ENCODE measurements around the gene DTNB. TPM values are rescaled to one million over a fixed set of nuclear protein-coding genes. Genes with fewer than 3 reads are reported as not detected.

The DTNB gene
- total and polyA plus RNA-seq, 10 of the 15 experiments (the other 5 are each of a cell fraction or from before 2014, with no cell fraction given): 4.5 to 30.6 (median 11.9) TPM

DNA sequence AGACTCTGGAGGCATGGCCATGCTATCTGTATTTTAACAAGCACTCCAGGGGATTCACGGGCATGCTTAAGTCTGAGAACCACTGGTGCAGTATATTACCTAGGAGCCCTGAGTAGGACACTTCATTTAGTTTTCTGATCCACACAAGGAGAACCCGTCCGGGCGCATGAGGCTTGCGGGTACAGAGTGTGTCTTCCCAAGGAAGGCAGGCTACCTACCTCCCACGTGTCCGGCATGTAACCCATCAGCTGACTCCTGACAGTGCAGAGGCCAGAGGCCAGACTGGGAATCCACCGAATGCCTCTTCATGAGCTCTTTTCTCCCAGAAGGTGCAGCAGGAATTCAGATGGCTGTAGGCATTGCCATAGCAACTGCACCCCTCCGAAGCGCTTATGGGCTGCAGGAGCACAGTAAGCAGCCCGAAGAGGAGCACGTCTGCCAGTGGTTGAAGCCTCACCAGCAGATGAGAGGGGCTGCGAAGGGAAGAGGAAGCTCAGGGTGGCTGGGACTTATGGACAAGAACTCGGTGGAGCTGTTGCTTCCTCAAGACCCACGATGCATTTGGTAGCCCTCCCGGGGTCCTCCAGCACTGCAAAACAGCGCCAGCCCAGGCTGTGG is 297.9 kb downstream of the DTNB start:
- FAIRE-seq: no peak
- WGBS (ENCODE audit: insufficient coverage, insufficient replicate concordance, low lambda C conversion rate, missing lambda C conversion rate): 82% methylated on average over 17 of the region's 17 CpGs

More for the DNA sequence above, 297.9 kb downstream of the DTNB start:
- intact Hi-C loops (cut with micrococcal nuclease; ENCODE audit: unreplicated experiment): no loop called here
- Histone ChIP-seq H3K79me2 (ENCODE audit: control insufficient read depth, insufficient read depth, low read length) (no peaks in the 10 kb centered on the region), H3K4me2 (ENCODE audit: control insufficient read depth, insufficient read depth) (no peak overlapping the region), H3K9ac (ENCODE audit: control insufficient read depth, insufficient read depth, low read length) (no peak overlapping the region), H2AFZ (ENCODE audit: control insufficient read depth, low read depth, low read length) (no peak overlapping the region), H3K4me3 (no peak overlapping the region), H3K36me3 (ENCODE audit: control insufficient read depth in 2 of 2, insufficient read depth in 2 of 2, low read length in 1 of 2) (no peaks in the 10 kb centered on the region), H4K20me1 (ENCODE audit: control insufficient read depth, insufficient read depth) (no peaks in the 10 kb centered on the region), H3K27ac (ENCODE audit: control insufficient read depth, insufficient read depth) (no peak overlapping the region), H3K9me3 (replicated peaks; ENCODE audit: control insufficient read depth, insufficient read depth, low read length) (no peaks in the 10 kb centered on the region; the same call in 2 of the 3 replicates), H3K4me1 (ENCODE audit: control insufficient read depth, insufficient read depth, low read length) (peaks cover 35% of the 10 kb centered on the region), H3K27me3 (replicated peaks in 1 of 2; ENCODE audit: control insufficient read depth in 2 of 2, insufficient read depth in 2 of 2, low read length in 1 of 2) (no peaks in the 10 kb centered on the region)
- DNase-seq (ENCODE audit: low read depth, low spot score) (no peak), ATAC-seq (no peak)
- ChIA-PET RAD21 (ENCODE audit: unreplicated experiment) (interaction anchor here (0.9 to 6.8 kb wide), 12 partner anchors 10 to 210 kb away, joined by 3 to 78 read pairs (median 6); no protein-coding TSS in a partner anchor), CTCF (interaction anchor here (0.7 to 8.5 kb wide), 20 partner anchors 10 to 289 kb away, joined by 3 to 126 read pairs (median 4); partner anchors contain the start of gene DNMT3A), SMC1A (ENCODE audit: uncharacterized antibody, unreplicated experiment) (interaction anchor here (1.0 to 13.4 kb wide), 17 partner anchors 10 to 209 kb away, joined by 3 to 92 read pairs (median 5); no protein-coding TSS in a partner anchor), POLR2A (interaction anchor here (0.7 to 8.6 kb wide), 9 partner anchors 9 to 143 kb away, joined by 3 to 73 read pairs (median 4); no protein-coding TSS in a partner anchor)
- TF ChIP-seq CBX3 (IDR thresholded peaks at IDR 0.05; ENCODE audit: borderline replicate concordance, low read depth): no peak
- no peak for TF ChIP-seq NFYA (IDR thresholded peaks at IDR 0.05; ENCODE audit: borderline replicate concordance, low read depth, low read length)
- no peak for TF ChIP-seq POLR2AphosphoS2 (IDR thresholded peaks at IDR 0.05; ENCODE audit: low read depth, low read length)
- TF ChIP-seq SREBF2 (IDR thresholded peaks at IDR 0.05; ENCODE audit: low read length): no peak
- no peak for TF ChIP-seq RUNX3 (IDR thresholded peaks at IDR 0.05; ENCODE audit: low read length)
- TF ChIP-seq POU2F2 (IDR thresholded peaks at IDR 0.05; ENCODE audit: borderline replicate concordance, low read depth, low read length): no peak
- TF ChIP-seq KLF5 (IDR thresholded peaks at IDR 0.05; ENCODE audit: partially characterized antibody): no peak
- no peak for TF ChIP-seq HDAC6 (IDR thresholded peaks at IDR 0.05; ENCODE audit: unreplicated experiment)
- TF ChIP-seq RBBP5 (conservative IDR thresholded peaks at IDR 0.05): no peak
- no peak for TF ChIP-seq SRF (IDR thresholded peaks at IDR 0.05; ENCODE audit: low read depth in 2 of 2, low read length in 2 of 2)
- TF ChIP-seq, protein P1, sequence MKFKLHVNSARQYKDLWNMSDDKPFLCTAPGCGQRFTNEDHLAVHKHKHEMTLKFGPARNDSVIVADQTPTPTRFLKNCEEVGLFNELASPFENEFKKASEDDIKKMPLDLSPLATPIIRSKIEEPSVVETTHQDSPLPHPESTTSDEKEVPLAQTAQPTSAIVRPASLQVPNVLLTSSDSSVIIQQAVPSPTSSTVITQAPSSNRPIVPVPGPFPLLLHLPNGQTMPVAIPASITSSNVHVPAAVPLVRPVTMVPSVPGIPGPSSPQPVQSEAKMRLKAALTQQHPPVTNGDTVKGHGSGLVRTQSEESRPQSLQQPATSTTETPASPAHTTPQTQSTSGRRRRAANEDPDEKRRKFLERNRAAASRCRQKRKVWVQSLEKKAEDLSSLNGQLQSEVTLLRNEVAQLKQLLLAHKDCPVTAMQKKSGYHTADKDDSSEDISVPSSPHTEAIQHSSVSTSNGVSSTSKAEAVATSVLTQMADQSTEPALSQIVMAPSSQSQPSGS (IDR thresholded peaks at IDR 0.05; ENCODE audit: low read length): no peak
- TF ChIP-seq SPI1 (IDR thresholded peaks at IDR 0.05; ENCODE audit: borderline replicate concordance, insufficient read depth, low read depth, low read length): no peak
- TF ChIP-seq MXI1 (IDR thresholded peaks at IDR 0.05; ENCODE audit: low read depth, low read length): no peak
- TF ChIP-seq, protein P2, sequence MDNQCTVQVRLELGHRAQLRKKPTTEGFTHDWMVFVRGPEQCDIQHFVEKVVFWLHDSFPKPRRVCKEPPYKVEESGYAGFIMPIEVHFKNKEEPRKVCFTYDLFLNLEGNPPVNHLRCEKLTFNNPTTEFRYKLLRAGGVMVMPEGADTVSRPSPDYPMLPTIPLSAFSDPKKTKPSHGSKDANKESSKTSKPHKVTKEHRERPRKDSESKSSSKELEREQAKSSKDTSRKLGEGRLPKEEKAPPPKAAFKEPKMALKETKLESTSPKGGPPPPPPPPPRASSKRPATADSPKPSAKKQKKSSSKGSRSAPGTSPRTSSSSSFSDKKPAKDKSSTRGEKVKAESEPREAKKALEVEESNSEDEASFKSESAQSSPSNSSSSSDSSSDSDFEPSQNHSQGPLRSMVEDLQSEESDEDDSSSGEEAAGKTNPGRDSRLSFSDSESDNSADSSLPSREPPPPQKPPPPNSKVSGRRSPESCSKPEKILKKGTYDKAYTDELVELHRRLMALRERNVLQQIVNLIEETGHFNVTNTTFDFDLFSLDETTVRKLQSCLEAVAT (IDR thresholded peaks at IDR 0.05): no peak
- no TSS peak for BruUV-seq (replicated peaks)
- in situ Hi-C loops (cut with MboI): no loop called here

Measured in GM12878 (cell line).